T-helper 1 cell treated with Interleukin-12 subunit alpha and Interleukin-12 subunit beta and Interleukin-4 antibody, amounts not matched to agents 30 μg/mL and 1 μg/mL, for 36 hours (primary cell): ENCODE measurements around the gene ZBTB17.
A peak's percentile ranks its signal among the peaks of the same experiment; 100 is the strongest.

Experiments
- H3K27ac Mint-ChIP-seq: one replicate; pipeline ENCODE4 v1.8.0; 2021; ENCODE audit warnings: mild to moderate bottlenecking, mixed read lengths
- H3K27me3 Mint-ChIP-seq: one replicate; pipeline ENCODE4 v1.8.0; 2021; ENCODE audit warnings: low read depth, mixed read lengths
- H3K36me3 Mint-ChIP-seq: one replicate; pipeline ENCODE4 v1.8.0; 2021; ENCODE audit warnings: low read depth, mixed read lengths
- H3K4me1 Mint-ChIP-seq: one replicate; pipeline ENCODE4 v1.8.0; 2021; ENCODE audit warnings: low read depth, mixed read lengths
- H3K4me3 Mint-ChIP-seq: one replicate; pipeline ENCODE4 v1.8.0; 2021; ENCODE audit warnings: mild to moderate bottlenecking, moderate library complexity, mixed read lengths
- H3K9me3 Mint-ChIP-seq: one replicate; pipeline ENCODE4 v1.8.0; 2021; ENCODE audit warnings: mixed read lengths

Gene ZBTB17

DNA sequence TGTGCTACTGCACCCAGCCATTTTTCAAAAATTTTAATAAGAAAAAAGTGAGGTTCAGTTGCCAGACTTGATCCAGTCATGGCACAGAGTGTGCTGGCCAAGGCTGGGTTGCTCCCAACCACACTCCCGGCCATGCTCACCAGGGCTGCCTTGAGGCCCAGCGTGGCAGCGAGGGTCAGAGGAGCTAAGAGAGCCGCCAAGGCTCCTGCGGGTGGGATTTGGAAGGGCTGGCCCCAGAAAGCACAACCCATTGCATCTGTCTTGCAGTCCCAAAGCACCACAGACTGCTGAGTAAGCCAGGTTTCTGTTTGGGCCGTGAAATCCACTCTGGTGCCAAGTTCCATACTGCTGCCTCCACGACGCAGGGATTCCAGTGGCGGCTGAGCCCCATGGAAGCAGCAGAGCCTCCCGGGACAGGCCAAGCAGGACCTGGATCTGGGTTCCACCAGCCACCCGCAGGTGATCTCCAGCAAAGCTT, 22.6 kb downstream of the ZBTB17 start:
- Mint-ChIP-seq H3K36me3 (peaks cover 26% of the 10 kb centered on the region), H3K4me1 (peaks cover 73% of the 10 kb centered on the region), H3K27ac (peak overlapping the region; percentile 50), H3K27me3 (no peaks in the 10 kb centered on the region), H3K4me3 (no peak overlapping the region), H3K9me3 (no peaks in the 10 kb centered on the region)

DNA sequence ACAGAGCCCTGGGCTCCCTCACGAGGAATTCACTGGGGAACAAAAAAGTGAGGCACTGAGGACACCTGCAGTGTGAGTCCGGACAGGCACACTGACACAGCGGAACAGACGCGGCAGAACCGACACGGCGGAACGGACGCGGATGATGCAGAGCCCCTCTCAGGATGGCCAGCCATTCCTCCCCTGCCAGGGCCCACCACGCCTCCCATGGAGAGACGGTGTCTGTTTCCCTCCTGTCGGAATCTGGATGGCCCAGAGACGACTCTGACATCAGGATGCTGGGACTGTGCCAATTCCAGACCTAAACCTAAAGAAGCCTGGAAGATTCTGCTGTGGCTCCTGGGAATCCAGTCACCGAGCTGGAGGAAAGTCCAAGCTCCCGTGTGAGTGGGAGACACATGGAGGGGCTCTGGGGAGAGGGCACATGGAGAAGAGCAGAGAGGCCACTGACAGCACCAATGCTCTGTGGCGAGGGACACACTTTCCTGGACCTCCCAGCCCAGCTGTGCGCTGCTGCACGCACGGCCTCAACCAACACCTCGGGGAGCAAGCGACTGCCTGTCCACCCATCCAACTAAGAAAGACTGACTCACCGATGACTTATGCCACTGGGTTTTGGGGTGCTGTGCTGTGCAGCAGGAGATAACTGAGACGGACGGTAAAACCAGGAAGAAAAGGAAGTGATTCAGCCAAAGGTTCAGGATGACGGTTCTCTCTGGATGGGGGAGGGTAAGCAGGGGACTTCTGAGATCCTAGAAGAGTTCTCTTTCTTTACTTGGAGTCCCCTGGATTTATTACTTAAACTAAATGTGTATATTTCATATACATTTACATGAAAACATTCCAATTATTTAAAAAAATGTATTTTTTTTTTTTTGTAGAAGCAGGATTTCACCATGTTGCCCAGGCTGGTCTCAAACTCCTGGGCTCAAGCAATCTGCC, 23.3 kb downstream of the ZBTB17 start:
- H3K4me3 Mint-ChIP-seq, result peak overlapping the region; percentile 53
- no peaks in the 10 kb centered on the region for H3K9me3 Mint-ChIP-seq
- H3K27me3 Mint-ChIP-seq, result no peaks in the 10 kb centered on the region
- peaks cover 68% of the 10 kb centered on the region for H3K4me1 Mint-ChIP-seq
- peaks cover 21% of the 10 kb centered on the region for H3K36me3 Mint-ChIP-seq
- H3K27ac Mint-ChIP-seq, result peak overlapping the region; percentile 83

DNA sequence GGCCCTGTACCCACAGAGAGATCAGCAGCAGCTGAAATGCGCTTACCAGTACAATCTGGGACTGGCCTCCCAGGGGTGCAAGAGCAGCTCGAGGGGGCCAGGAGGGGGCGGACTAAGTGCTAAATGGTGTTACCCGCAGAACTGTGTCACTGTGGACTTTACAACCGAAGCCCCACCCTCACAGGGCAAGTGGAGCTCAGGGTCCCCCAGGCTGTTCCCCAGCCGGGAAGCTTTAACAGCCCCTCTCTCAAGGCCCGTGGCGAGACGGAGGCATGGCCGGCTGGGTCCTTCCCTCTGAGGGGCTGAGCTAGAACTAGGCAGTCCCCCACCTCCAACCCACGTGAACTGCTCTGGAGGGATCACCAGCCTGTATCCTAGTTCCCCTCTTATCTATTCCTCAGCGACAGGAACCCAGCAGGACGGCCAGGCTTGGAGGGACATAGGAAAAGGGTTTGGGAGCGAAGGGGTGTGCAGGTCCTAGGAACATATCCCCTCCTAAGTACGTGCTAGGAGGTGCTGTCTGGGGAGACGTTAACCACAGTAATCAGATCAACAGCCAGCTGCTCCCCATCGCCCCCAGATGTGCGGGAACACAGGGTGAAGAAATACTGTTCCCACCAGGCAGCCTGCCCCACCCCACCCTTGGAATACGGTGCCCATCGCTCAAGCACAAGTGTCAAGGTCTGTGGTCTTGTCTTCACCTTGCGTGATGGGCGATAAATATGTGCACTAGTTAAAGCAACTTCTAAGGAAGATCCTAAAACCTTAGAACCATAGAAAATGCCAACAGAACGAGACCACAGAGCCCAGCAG, 24.4 kb downstream of the ZBTB17 start:
- Mint-ChIP-seq H3K4me1 (peaks cover 62% of the 10 kb centered on the region), H3K4me3 (no peak overlapping the region), H3K27me3 (no peaks in the 10 kb centered on the region), H3K36me3 (peaks cover 15% of the 10 kb centered on the region), H3K9me3 (no peaks in the 10 kb centered on the region), H3K27ac (peak overlapping the region; percentile 89)

DNA sequence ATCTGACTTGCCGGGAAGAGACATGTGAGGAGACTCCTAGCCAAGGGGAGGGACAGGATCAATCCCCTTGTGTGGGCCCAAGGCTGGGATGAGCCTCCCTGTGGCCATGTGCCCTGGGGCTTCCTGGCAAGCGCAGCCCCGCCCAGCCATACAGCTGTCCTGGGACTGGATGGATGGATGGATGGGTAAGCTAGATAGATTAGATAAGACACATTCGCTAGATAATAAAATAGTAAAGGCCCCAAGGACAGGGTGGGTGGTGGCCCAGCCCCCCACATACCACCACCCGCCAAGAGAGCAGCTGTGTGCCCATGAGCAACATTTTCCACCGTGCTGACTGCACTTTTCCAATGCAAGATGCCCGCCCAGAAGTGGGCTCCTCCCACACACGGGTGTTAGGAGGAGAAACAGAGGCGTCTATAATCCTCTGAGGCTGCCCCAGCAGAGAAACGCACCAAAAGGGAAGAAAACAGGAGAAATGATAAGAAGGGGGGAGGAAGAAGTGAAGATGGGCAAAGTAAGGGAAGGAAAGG, 25.1 kb downstream of the ZBTB17 start:
- Mint-ChIP-seq H3K27me3 (no peaks in the 10 kb centered on the region), H3K9me3 (no peaks in the 10 kb centered on the region), H3K27ac (peak overlapping the region; percentile 89), H3K4me3 (peak overlapping the region; percentile 75), H3K36me3 (peaks cover 16% of the 10 kb centered on the region), H3K4me1 (peaks cover 54% of the 10 kb centered on the region)

DNA sequence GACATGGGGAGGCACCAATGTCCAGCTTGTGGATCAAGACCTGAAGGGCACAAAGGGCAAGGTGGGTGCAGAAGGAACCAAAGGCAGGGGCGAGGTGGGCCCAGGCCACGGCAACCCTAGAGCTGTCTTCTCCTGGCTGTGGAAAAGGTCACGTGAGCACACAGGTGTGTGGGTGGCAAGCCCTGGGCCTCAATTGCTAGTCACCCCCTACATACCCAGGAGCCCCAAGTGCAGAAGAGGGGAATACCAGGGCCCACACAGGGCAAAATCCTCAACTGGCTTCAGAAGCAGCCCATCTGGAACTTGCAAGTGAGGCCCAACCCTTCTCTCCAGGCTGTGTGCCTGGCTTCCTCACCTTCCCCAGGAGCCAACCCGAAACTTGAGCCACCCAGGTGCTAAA, 25.6 kb downstream of the ZBTB17 start:
- Mint-ChIP-seq H3K36me3 (peaks cover 16% of the 10 kb centered on the region), H3K9me3 (no peaks in the 10 kb centered on the region), H3K4me3 (no peak overlapping the region)

GRCh38 chr1:15949453-15950245, 26.3 kb downstream of the ZBTB17 start:
- peak overlapping the region; percentile 89 for H3K27ac Mint-ChIP-seq
- peak overlapping the region; percentile 17 for H3K4me3 Mint-ChIP-seq
- peaks cover 13% of the 10 kb centered on the region for H3K36me3 Mint-ChIP-seq
- no peaks in the 10 kb centered on the region for H3K27me3 Mint-ChIP-seq
- no peaks in the 10 kb centered on the region for H3K9me3 Mint-ChIP-seq
- H3K4me1 Mint-ChIP-seq, result peaks cover 50% of the 10 kb centered on the region

More for the DNA sequence above, 25.6 kb downstream of the ZBTB17 start:
- H3K4me1 Mint-ChIP-seq, result peaks cover 53% of the 10 kb centered on the region
- H3K27me3 Mint-ChIP-seq, result no peaks in the 10 kb centered on the region
- H3K27ac Mint-ChIP-seq, result peak overlapping the region; percentile 89

GRCh38 chr1:15948595-15949452, 27.1 kb downstream of the ZBTB17 start:
- no peaks in the 10 kb centered on the region for H3K9me3 Mint-ChIP-seq
- peaks cover 13% of the 10 kb centered on the region for H3K36me3 Mint-ChIP-seq
- peaks cover 45% of the 10 kb centered on the region for H3K4me1 Mint-ChIP-seq
- peak overlapping the region; percentile 25 for H3K4me3 Mint-ChIP-seq
- no peaks in the 10 kb centered on the region for H3K27me3 Mint-ChIP-seq
- H3K27ac Mint-ChIP-seq, result peak overlapping the region; percentile 58

DNA sequence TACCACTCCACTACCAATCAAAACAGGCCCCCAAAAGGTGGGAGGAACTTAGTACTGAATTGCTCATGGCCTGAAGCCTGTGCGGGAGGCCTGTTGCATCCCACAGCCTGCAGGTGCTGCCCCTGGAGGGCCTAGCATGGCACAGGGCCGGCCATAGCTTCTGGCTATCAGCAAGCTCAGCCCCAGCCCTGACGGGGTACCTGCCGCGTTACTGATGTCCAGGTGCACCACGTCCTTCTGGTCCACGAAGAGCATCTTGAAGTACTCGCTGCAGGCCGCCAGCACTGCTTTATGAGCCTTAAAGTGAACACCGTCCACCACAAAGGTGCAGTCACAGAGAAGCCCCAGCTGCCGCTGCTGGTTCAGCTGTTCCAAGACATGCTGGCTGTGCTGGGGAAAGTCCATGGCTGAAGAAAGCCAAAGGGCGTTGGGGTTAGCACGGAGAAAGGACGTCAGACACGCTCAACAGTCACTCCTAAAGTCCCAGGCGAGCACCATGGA, 27.8 kb downstream of the ZBTB17 start:
- peaks cover 13% of the 10 kb centered on the region for H3K36me3 Mint-ChIP-seq
- H3K9me3 Mint-ChIP-seq, result no peaks in the 10 kb centered on the region
- peak overlapping the region; percentile 58 for H3K27ac Mint-ChIP-seq
- H3K4me3 Mint-ChIP-seq, result no peak overlapping the region
- peaks cover 40% of the 10 kb centered on the region for H3K4me1 Mint-ChIP-seq
- H3K27me3 Mint-ChIP-seq, result no peaks in the 10 kb centered on the region

DNA sequence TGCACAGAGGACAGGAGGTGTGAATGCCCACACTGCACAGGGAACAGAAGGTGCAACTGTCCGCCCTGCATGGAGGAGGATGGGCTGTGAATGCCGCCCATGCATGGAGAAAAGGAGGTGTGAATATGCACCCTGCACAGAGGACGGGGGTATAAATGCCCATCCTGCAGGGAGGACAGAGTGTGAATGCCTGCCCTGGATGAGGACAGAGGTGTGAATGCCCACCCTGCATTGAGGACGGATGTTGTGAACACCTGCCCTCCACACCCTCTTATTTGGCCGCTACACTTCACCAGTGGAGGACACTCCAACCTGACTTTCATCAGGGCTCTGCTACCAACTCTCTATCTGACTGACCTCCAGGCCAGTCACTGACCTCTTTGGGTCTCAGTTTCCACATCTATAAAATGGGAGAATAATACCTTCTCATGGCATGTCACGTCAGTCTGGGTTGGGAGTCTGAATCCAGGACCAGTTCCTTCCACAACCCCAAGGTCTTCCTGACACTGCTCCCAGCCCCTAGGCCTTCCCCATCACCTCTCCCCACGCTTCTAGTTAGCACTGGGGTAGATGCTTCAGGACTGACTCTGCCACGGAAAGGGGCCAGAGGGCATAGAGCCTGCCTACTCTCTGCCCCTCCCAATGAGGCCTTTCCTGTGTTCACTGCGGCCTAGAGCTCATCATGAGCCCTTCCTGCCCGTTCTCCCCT, 28.4 kb downstream of the ZBTB17 start:
- no peaks in the 10 kb centered on the region for H3K9me3 Mint-ChIP-seq
- H3K4me3 Mint-ChIP-seq, result no peak overlapping the region
- no peaks in the 10 kb centered on the region for H3K27me3 Mint-ChIP-seq
- peaks cover 36% of the 10 kb centered on the region for H3K4me1 Mint-ChIP-seq
- H3K27ac Mint-ChIP-seq, result no peak overlapping the region
- H3K36me3 Mint-ChIP-seq, result peaks cover 9% of the 10 kb centered on the region

GRCh38 chr1:15946571-15947381, 29.1 kb downstream of the ZBTB17 start:
- Mint-ChIP-seq H3K27ac (no peak overlapping the region), H3K36me3 (peaks cover 8% of the 10 kb centered on the region), H3K9me3 (no peaks in the 10 kb centered on the region), H3K4me1 (peaks cover 28% of the 10 kb centered on the region), H3K4me3 (no peak overlapping the region), H3K27me3 (no peaks in the 10 kb centered on the region)

- Mint-ChIP-seq H3K27ac (no peak overlapping the region), H3K4me1 (peaks cover 22% of the 10 kb centered on the region), H3K27me3 (no peaks in the 10 kb centered on the region), H3K36me3 (peaks cover 8% of the 10 kb centered on the region), H3K4me3 (no peak overlapping the region), H3K9me3 (no peaks in the 10 kb centered on the region)
Observed at GRCh38 chr1:15945832-15946448, 30.0 kb downstream of the ZBTB17 start.
